ENCODE measurements around the gene TPO. TPM values are rescaled to one million over a fixed set of nuclear protein-coding genes. Genes with fewer than 3 reads are reported as not detected.

The TPO gene
- total RNA-seq, 3 donors from 2014 or later, result 1.3 to 5.7 (median 2.3) TPM

DNA sequence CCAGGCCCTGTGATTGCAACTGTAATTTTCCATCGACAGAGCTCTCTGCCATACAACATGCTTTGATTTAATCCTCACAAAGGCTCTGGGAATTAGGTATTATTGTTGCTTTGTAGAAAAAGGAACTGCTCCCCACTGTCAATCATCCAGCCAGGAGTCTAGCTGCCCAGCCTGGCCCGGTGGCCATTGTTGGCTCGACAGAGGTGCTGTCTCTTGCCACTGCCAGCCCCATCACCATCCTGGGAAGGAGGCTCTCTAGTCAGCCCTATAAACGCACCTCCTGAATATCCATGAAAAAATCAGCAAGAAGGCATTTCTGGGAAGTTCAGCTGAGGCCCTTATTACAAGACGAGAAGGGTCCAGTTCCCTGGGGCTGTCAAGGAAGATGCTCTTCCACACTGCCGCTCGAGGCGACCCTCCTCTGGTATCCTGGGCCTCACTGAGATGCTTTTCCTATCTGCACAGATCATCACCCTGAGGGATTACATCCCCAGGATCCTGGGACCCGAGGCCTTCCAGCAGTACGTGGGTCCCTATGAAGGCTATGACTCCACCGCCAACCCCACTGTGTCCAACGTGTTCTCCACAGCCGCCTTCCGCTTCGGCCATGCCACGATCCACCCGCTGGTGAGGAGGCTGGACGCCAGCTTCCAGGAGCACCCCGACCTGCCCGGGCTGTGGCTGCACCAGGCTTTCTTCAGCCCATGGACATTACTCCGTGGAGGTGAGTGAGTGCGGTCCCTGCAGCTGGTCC, 71.0 kb downstream of the TPO start:
- H3K9me3 ChIP-seq, result no peaks in the 10 kb centered on the region
- TF ChIP-seq, protein P1, sequence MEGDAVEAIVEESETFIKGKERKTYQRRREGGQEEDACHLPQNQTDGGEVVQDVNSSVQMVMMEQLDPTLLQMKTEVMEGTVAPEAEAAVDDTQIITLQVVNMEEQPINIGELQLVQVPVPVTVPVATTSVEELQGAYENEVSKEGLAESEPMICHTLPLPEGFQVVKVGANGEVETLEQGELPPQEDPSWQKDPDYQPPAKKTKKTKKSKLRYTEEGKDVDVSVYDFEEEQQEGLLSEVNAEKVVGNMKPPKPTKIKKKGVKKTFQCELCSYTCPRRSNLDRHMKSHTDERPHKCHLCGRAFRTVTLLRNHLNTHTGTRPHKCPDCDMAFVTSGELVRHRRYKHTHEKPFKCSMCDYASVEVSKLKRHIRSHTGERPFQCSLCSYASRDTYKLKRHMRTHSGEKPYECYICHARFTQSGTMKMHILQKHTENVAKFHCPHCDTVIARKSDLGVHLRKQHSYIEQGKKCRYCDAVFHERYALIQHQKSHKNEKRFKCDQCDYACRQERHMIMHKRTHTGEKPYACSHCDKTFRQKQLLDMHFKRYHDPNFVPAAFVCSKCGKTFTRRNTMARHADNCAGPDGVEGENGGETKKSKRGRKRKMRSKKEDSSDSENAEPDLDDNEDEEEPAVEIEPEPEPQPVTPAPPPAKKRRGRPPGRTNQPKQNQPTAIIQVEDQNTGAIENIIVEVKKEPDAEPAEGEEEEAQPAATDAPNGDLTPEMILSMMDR (IDR thresholded peaks at IDR 0.05), result no peak
- no peak overlapping the region for H3K4me3 ChIP-seq
- no peaks in the 10 kb centered on the region for H3K36me3 ChIP-seq (ENCODE audit: low read depth)
- intact Hi-C loops (cut with DNase I, micrococcal nuclease), result no loop called here
- no peak for ATAC-seq
- H3K4me1 ChIP-seq (ENCODE audit: low read depth), result no peaks in the 10 kb centered on the region
- no peak for DNase-seq

DNA sequence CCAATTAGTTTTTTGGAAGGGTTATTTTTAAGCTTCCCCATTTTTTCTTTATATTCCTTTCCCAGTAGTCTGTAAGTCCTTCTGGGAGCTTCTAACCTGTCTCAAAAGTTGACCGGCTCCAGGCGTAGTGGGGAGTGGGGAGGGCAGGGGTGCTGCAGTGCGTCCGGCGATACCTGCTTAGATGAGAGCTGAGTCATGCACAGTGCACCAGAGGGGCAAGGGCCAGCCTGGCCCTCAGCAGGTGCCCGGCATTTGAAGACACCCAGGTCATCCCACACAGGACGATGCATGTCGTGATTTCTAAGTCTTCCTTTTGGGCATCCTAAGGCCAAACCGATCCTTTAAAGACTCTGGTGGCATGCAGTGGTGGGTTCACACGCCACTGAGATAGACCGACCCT, 73.4 kb downstream of the TPO start:
- H3K9me3 ChIP-seq, result no peaks in the 10 kb centered on the region
- no peak overlapping the region for H3K4me3 ChIP-seq
- no peak for DNase-seq
- intact Hi-C loops (cut with DNase I, micrococcal nuclease), result no loop called here
- TF ChIP-seq, protein P1 (IDR thresholded peaks at IDR 0.05), result no peak
- no peaks in the 10 kb centered on the region for H3K4me1 ChIP-seq (ENCODE audit: low read depth)
- no peak for ATAC-seq
- no peaks in the 10 kb centered on the region for H3K36me3 ChIP-seq (ENCODE audit: low read depth)

DNA sequence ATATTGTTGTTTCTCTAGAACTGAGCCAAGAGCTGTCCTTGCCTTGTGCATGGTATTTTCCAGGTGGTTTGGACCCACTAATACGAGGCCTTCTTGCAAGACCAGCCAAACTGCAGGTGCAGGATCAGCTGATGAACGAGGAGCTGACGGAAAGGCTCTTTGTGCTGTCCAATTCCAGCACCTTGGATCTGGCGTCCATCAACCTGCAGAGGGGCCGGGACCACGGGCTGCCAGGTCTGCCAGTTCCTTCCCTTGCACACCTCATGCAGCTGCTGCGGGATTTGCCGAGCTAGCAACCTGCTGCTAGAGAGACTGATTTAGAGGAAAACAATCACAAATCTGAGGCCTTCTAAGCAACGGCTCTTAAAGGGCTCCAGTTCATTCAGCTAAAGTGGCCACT, 74.5 kb downstream of the TPO start:
- no peaks in the 10 kb centered on the region for H3K36me3 ChIP-seq (ENCODE audit: low read depth)
- H3K9me3 ChIP-seq, result no peaks in the 10 kb centered on the region
- ATAC-seq, result no peak
- intact Hi-C loops (cut with DNase I, micrococcal nuclease), result no loop called here
- DNase-seq, result no peak
- TF ChIP-seq, protein P1 (IDR thresholded peaks at IDR 0.05), result no peak
- no peaks in the 10 kb centered on the region for H3K4me1 ChIP-seq (ENCODE audit: low read depth)
- no peak overlapping the region for H3K4me3 ChIP-seq

DNA sequence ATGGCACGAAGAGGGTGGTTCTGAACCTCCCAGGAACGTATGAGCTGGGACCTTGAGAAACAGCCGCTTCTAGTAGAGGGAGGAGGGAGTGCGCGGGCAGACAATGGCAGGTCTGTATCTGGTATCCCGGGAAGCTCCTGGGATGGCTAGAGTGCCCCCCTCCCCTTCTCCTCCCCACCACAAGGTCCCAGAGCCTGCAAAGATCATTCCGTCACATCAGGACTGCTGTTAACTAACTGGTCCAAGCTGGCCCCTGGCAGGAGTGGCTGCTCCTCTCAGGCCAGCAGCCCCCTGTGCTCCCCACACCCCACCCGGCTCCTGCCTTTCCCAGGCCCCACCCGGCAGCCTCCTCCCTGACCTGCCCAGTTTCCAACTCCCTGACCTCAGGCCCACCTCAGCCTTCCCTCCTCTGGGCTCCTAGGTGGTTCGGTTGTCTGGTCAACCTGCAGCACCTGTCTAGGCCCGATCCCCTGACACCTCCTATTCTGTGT, 75.0 kb downstream of the TPO start:
- no peaks in the 10 kb centered on the region for H3K36me3 ChIP-seq (ENCODE audit: low read depth)
- TF ChIP-seq, protein P1 (IDR thresholded peaks at IDR 0.05), result no peak
- DNase-seq (no peak), ATAC-seq (no peak)
- intact Hi-C loops (cut with DNase I, micrococcal nuclease), result no loop called here
- H3K4me3 ChIP-seq, result no peak overlapping the region
- H3K4me1 ChIP-seq (ENCODE audit: low read depth), result no peaks in the 10 kb centered on the region
- no peaks in the 10 kb centered on the region for H3K9me3 ChIP-seq

DNA sequence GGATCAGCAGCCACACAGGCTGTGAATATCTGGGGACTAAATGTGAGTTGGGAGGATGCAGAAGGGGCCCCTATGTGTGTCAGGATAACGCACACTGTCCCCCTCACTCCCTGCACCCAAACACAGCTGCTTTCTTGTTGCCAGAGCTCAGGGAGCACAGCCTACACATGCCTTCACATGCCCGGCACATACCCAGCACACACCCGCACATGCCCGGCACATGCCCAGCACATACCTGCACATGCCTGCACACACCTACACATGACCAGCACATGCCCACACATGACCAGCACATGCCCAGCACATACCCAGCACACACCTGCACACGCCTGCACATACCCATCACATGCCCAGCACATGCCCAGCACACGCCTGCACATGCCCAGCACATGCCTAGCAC, 75.6 kb downstream of the TPO start:
- no peak overlapping the region for H3K4me3 ChIP-seq
- TF ChIP-seq, protein P1 (IDR thresholded peaks at IDR 0.05), result no peak
- DNase-seq (no peak), ATAC-seq (peak; percentile 16)
- intact Hi-C loops (cut with DNase I, micrococcal nuclease), result no loop called here
- no peaks in the 10 kb centered on the region for H3K9me3 ChIP-seq
- no peaks in the 10 kb centered on the region for H3K4me1 ChIP-seq (ENCODE audit: low read depth)
- H3K36me3 ChIP-seq (ENCODE audit: low read depth), result no peaks in the 10 kb centered on the region

Data from mucosa of descending colon (tissue), 3 donors.